GM21515 (cell line): ENCODE results near the gene GADD45G.

Experiments used
- ATAC-seq: cut with Tn5 transposase; IDR thresholded peaks from one replicate; pipeline ENCODE4 v1.9.1; 2021; ENCODE audit not compliant: unreplicated experiment

The GADD45G gene

DNA sequence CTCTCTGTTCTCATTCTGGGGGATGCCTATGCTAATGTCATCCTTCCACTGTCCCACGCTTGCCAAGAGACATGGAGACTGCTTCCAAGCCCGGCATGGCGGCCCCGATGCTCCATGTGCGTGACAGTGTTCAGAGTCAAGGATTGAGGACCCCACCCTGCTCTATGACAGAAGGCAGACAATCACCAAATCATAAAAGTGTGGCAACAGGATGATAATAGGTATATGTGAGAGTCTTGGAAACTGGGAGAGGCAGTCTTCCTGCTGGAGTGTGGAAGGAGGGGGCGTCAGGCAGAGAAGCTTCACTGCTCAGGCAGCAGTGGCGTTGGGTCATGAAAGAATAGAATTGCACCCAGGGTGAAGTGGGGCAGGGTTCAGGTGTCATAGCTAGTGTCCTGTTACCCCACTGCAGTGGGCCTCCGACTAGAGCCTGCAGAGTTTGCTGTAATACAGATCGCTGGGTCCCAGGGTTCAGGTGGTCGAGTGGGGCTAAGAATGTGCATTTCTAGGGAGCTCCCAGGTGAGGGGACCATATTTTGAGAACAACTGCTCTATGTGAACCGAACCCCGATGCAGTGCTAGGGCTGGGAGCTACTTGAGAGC is 12.5 kb upstream of the GADD45G start:
- no peak for ATAC-seq

DNA sequence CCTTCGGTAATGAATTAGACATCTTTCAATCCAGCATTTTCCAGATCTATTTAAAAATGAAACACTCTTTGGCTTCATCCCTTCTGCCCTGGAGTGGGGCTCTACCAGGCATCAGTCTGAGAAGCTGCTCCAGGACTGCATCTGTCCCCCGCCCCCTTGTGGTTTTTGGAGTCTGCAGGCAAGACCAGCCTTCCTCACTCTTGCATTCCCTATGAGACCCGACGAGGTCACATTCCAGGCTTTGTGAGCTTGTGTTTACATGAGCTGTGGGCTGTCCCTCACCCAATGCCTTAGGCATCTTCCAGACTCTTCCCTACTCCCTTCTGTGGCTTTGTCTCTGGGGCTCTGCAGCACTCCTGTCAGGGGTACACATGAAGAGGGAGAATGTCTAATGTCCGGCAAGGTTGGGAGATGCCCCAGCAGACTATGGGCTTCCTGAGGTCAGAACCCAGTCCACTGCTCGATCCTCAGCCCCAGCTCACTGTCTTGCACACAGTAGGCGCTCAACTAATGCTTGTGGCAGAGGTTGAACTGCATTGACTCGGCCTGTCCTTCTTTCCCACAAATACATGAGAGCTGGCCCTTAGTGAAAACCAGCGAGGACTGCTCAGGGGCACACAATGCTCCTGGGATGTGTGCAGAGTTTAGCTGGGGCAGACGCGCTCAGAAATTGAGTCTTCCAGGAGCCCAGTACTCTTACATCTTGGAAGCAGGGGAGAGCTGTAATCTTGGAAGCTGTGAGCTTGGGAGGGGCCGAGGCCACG is 11.7 kb upstream of the GADD45G start:
- no peak for ATAC-seq

DNA sequence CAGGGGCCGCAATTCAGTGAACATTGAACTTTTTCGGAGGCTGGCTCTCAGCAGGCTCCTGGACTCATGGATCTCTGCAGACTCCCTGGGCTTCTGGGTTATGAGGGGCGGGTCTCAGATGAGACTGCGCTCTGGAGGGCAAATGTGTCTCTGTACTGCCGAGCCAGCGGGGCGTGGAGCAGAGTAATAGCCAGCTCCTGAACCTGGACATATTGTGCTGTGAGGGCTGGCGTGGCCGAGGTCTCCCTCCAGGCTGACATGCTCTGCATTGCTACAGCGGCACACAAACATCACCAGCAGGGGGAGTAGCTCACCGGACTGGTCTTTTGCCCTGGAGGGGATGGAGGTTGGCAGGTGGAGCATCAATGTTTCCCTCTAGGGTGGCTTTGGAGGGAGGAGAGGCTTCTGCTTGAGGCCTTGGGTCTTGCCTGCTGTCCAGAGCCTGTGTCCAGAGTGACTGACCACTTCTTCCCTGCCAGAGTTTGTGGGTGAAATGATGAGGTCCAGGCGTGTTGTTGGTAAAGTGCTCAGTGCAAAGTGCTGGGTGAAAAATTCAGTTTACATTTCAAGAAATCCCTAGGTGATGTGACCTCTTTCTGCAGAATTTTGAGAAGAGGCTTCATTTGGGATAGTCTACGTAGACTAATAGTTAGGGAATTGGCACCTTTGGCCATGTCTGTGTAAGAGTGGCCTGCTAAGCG is 10.9 kb upstream of the GADD45G start:
- ATAC-seq = peak; percentile 54

GRCh38 chr9:89594811-89595550 is 9.8 kb upstream of the GADD45G start:
- no peak for ATAC-seq

GRCh38 chr9:89595646-89596045 is 9.2 kb upstream of the GADD45G start:
- ATAC-seq = no peak

DNA sequence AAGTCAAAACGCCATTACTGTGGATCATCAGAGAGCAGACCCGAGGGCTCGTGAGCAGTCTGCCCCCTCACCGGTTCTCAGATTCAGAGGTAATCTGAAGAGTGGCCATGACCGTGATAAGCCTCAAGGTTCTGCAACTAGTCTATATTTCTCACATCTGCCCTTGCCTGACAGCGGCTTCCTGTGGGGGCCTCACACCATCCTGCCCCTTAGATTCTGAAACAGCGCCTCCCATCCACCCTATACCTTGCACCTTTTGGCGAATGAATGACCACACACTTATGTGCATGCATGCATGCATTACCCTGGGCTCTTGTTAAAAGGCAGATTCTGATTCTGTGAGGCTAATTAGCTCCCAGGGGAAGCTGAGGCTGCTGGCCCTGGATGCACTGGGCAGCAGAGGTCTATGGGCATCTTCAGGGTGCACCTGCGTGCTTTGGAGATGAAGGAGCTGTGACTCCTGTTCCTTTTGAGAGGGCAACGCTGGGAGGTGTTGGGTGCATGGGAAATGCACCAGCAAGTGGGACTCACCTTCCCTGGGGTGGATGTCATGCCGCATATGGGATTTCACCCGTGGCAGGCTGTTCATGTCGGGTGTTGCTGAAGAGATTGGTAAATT is 7.8 kb upstream of the GADD45G start:
- no peak for ATAC-seq

DNA sequence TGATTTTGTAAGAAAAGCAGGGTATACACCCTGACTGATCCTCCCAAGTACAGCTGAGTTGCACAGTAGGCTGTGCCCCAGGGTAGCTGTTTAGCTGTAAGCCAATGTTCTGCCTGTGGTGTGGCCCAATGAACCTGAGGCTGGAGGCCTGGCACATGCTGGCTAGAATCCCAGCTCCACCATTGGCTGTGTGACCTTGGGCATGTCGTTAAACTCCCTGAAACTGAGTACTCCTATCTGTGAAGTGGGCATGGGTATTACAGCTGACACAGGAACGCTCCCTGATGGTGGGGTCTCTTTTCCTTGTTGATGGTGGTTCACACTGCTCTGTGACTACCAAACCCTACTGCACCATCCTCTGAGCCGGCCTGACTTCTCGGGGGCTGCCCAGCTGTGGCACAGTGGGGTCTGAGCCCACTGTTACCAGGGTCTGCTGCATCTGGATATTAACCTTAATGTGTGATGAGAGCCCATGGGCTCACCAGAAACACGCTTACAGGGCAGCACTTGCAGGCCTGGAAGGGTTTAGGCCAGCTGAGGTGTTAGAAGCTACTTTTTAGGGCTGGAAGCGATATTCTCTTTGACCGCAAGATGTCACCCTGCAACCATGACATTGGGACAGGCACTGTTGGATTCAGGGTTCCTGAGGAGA is 7.0 kb upstream of the GADD45G start:
- ATAC-seq = no peak

DNA sequence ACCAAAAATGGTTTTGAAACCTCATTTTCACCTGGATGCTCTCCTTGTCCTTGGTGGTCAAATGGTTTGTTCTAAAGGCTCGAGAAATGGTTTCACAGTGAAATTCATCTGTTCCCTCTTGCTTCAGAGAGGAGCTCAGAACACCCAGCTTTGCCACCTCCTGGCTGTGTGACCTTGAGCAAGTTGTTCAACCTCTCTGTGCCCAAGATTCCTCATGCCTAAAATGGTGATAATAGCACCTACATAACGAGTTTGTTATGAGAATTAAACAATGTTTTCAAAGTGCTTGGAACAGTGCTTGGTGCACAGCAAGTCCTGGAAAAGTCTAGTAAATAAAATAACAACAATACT is 6.5 kb upstream of the GADD45G start:
- no peak for ATAC-seq

GRCh38 chr9:89598926-89599325 is 5.9 kb upstream of the GADD45G start:
- no peak for ATAC-seq

DNA sequence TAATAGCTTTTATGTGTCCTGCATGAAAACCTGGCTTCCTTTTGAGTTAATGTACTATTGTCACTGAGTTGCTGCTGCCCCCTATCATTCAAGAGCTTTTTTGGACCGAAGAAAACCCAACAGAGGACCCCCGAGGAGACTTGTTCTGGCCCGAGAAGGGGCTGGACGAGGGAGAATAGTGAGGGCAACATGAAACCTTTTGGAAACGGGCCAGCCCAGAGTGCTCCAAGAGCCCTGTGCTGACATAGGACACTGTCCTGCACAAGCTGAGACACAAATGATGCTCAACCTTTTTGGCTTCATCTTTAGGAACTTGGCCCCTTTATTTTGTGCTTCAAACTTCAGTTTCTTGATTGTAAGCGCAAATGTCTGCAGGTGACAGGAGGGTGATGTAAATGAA is 4.0 kb upstream of the GADD45G start:
- no peak for ATAC-seq

- no peak for ATAC-seq
Measured at GRCh38 chr9:89601306-89601705, 3.5 kb upstream of the GADD45G start.

GRCh38 chr9:89601856-89602562 is 2.8 kb upstream of the GADD45G start:
- ATAC-seq = no peak

DNA sequence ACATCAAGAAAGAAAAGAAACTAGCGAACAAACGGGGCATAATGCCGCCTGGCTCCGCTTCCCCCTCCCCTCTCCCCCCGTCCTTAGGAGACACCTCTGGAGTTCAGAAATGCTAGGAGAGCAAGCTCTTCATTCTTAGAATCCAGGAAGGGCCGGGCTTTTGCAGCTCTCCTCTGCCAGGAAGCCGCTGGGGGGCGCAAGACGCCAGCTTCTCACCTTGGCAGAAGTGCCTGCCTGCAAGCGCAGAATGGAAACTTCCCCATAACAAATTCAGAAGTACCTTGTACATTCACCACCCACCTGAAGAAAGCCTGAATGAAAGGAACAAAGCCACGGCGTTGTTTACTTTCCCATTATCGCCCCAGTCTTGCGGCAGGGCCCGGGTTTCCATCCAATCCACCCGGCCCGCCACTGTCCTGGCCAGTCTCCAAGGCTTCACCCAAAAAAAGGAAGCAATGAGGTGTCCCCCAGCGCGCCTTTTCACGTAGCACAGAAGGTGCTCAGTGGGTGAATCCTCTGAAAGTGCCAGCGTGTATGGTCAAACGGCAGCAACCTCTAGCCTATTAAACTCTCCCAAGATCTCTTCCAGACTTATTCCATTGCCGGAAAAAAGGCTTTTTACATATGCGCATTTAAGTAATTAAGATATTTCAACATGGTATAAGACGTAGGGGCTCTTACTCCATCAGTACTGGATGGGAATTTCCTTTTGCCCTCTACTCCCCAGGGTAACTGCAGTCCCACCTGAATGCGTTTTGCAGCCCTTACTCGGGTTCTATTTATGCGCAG is 1.6 kb upstream of the GADD45G start:
- ATAC-seq = no peak

DNA sequence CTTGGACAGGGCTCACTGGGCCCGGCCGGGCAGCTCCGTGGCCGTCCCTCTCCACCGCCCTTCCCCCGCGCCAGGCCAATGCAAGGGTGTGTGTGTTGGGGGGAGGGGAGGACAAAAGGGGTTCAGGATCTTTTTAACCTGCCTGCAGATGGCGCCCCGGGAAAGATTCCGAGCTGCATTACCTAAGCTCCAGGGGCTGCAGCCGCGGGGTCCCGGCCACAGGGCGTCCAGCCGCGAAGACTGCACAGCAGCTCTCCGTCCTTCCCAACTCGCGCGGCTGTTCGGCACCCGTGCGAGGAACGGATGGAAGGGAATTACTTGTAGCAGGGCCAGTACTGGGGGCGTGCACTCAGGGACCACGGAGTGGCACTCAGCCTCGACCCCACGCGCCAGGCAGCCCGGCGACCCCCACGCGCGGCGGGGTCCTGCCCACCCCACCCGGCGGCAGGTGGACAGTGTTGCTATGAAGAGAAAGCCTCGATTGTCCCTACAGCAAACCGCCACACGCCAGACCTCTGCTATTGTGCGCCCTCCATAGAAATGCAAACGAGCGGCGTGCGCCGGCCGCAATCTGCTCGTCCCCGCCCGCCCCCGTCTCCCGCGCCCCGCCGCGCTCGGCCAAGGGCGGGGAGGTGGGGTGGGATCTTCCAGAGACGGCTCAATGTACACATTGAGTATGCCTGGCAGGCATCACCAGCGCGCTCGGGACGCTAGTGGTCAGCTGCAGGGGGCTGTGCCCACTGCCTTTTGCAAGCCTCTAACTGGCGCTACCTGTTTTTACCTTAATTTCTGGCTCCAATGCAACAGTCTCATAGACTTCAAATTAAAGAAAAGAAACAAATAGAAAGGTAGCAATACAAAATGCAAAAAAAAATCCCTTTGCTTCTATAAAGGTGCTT is 796 bp upstream of the GADD45G start:
- ATAC-seq = no peak

- peak; percentile 17 for ATAC-seq
Measured at GRCh38 chr9:89605465-89606048, 745 bp downstream of the GADD45G start.

- ATAC-seq = peak; percentile 15
Measured at GRCh38 chr9:89606049-89606623, 1.3 kb downstream of the GADD45G start.

DNA sequence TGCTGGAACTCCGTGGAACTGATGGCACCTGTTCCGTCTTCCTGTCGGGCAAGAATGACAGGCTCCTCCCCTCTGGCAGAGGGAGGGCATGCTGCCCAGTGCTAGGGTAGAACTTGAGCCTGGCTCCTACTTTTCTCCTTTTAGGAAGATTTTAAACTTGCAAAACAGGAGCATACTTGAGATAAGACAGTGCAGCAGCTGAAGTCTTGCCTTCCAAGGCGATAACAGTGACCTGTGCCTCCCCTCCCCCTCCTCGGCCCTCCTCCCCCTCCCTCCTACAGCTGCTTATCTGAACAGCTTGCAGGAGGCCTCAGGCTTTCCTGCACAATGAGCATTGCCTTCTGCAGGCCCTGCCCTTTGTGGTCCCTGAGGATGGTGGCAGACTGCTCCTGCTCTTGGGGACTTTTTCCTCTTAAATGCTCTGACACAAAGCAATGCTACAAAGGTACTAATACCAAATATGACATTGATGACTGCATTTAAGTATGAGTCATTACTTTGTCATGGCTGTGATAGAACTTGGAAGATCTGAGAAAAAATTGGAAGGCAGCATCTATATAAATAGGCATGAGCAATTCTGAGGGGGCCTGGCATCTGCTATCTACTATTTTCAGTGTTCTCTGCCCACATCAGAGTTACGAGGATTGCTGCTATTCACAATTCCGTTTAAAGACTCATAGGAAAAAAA is 2.0 kb downstream of the GADD45G start:
- ATAC-seq = no peak
